Lung (tissue), 12 donors: Measurements from ENCODE around the gene SLC18A3. TPM values are rescaled to one million over a fixed set of nuclear protein-coding genes. Genes with fewer than 3 reads are reported as not detected.

Experiments
- ATAC-seq: fragments of 200-7000 bp; cut with Tn5 transposase; one replicate; pipeline ENCODE4 v1.9.1; 2020; ENCODE audit warnings: moderate number of reproducible peaks; ENCODE audit not compliant: insufficient read depth, low FRiP score
- DNase-seq, 3 donors: peaks; one replicate each; pipeline ENCODE4 v3.0.0-alpha.2; 2013 to 2017
- H3K27ac ChIP-seq, 2 donors: one replicate each; pipeline ENCODE4 v1.5.1; 2013; ENCODE audit warnings: mild to moderate bottlenecking in 2 of 2, moderate library complexity in 2 of 2, control low read depth in 1 of 2, inconsistent platforms in 1 of 2, low read depth in 1 of 2, low read length in 1 of 2
- H3K27me3 ChIP-seq, 3 donors: one replicate each; pipeline ENCODE4 v1.5.1; 2013; ENCODE audit warnings: low read length in 2 of 3; ENCODE audit not compliant: control insufficient read depth in 3 of 3, insufficient read depth in 3 of 3
- H3K36me3 ChIP-seq, 4 donors: one replicate each; pipeline ENCODE4 v1.5.1; 2013; ENCODE audit warnings: low read length in 4 of 4, mild to moderate bottlenecking in 1 of 4, moderate library complexity in 1 of 4; ENCODE audit not compliant: control insufficient read depth in 4 of 4, insufficient read depth in 4 of 4
- H3K4me1 ChIP-seq, 5 donors: one replicate each; pipeline ENCODE4 v1.5.1; 2013; ENCODE audit warnings: low read length in 5 of 5, mild to moderate bottlenecking in 2 of 5, moderate library complexity in 1 of 5; ENCODE audit not compliant: control insufficient read depth in 5 of 5, insufficient read depth in 5 of 5
- H3K4me3 ChIP-seq: one replicate; pipeline ENCODE4 v1.5.1; 2013; ENCODE audit warnings: mild to moderate bottlenecking, control low read depth, moderate library complexity
- H3K9ac ChIP-seq, 2 donors: one replicate each; pipeline ENCODE4 v1.5.1; 2013; ENCODE audit warnings: low read length in 2 of 2, control low read depth in 1 of 2; ENCODE audit not compliant: insufficient read depth in 1 of 2
- H3K9me3 ChIP-seq, 4 donors: one replicate each; pipeline ENCODE4 v1.5.1; 2013; ENCODE audit warnings: low read length in 3 of 4, mild to moderate bottlenecking in 1 of 4, moderate library complexity in 1 of 4; ENCODE audit not compliant: control insufficient read depth in 4 of 4, insufficient read depth in 3 of 4
- WGBS, 2 donors: extraction: QIAGEN DNeasy Blood & Tissue Kit; methylation state at CpG; one replicate each; pipeline ENCODE4 v1.1.7; 2013; 5-methylcytosine and 5-hydroxymethylcytosine counted together
- polyA plus RNA-seq, 2 donors: library from polyadenylated mRNA; stranded (reverse); fragments of 200-250 nt; gene quantifications; one replicate each; pipeline ENCODE4 v1.2.1, GENCODE V29; 2013
- total RNA-seq, 2 donors: library from RNA; depleted of rRNA in 1 of 2; stranded (reverse); fragments of >200 nt in 1 of 2; gene quantifications; one replicate each; pipeline ENCODE4 v1.2.1, GENCODE V29; 2014 to 2021
- TF ChIP-seq, protein P1 (sequence below): IDR thresholded peaks from 2 replicates; pipeline ENCODE4 v1.5.1; 2012; ENCODE audit warnings: mild to moderate bottlenecking; ENCODE audit errors: control extremely low read depth, extremely low read depth
- donor health status: control.
- donor health status: control.
- donor health status: Bipolar disorder and iron deficiency.
- donor health status: healthy.
- donor health status: DM: yes; HTN: yes; CAD: no.

SLC18A3 gene
- total and polyA plus RNA-seq, 4 donors, result not detected

- no peak overlapping the region for H3K27ac ChIP-seq
- H3K36me3 ChIP-seq, result no peaks in the 10 kb centered on the region
- TF ChIP-seq, protein P1, sequence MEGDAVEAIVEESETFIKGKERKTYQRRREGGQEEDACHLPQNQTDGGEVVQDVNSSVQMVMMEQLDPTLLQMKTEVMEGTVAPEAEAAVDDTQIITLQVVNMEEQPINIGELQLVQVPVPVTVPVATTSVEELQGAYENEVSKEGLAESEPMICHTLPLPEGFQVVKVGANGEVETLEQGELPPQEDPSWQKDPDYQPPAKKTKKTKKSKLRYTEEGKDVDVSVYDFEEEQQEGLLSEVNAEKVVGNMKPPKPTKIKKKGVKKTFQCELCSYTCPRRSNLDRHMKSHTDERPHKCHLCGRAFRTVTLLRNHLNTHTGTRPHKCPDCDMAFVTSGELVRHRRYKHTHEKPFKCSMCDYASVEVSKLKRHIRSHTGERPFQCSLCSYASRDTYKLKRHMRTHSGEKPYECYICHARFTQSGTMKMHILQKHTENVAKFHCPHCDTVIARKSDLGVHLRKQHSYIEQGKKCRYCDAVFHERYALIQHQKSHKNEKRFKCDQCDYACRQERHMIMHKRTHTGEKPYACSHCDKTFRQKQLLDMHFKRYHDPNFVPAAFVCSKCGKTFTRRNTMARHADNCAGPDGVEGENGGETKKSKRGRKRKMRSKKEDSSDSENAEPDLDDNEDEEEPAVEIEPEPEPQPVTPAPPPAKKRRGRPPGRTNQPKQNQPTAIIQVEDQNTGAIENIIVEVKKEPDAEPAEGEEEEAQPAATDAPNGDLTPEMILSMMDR, result no peak
- H3K9ac ChIP-seq, result no peak overlapping the region
- no peak for DNase-seq
- no peaks in the 10 kb centered on the region for H3K4me1 ChIP-seq
- H3K27me3 ChIP-seq, result peaks cover 0 to 13% (median 3%) of the 10 kb centered on the region in 3 donors
- 85 to 90% methylated on average over 5 of the region's 5 CpGs for WGBS, 2 donors
- no peak for ATAC-seq
- no peak overlapping the region for H3K4me3 ChIP-seq
- peaks cover 0 to 5% (median 0%) of the 10 kb centered on the region in 4 donors for H3K9me3 ChIP-seq
Observed at GRCh38 chr10:49643241-49644034, 33.3 kb downstream of the SLC18A3 start.

DNA sequence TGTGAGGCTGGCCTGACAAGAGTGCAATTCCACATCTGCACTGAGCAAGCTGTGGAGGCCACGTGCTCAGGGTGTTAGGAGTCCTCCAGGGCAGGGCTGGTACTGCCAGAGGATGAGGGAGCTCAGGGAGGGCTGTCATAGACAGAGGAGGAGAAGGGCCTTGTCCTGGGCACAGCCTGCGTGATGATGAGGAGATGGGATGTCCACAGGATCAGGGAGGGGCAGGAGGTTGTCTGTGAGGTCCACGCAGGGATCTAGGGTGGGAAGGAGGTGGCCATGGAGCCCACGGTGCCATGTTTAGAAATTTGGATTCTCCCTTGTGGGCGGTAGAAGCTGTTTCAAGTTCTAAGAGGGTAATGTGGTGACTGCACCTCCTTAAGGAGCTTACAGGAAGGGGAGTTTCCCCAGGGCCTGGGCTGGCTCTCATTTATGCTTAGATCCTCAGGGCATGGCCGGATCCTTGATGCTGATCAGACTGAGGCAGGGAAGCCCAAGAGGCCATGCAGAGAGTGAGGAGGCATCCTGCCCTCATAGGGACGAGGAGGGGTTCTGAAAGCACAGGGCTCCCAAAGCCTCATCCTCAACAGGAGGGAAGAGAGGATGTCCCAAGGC, 34.0 kb downstream of the SLC18A3 start:
- ATAC-seq, result no peak
- TF ChIP-seq, protein P1, result no peak
- Histone ChIP-seq H3K9me3 (peaks cover 0 to 5% (median 0%) of the 10 kb centered on the region in 4 donors), H3K4me1 (no peaks in the 10 kb centered on the region), H3K4me3 (no peak overlapping the region), H3K27ac (no peak overlapping the region), H3K27me3 (peaks cover 0 to 11% (median 3%) of the 10 kb centered on the region in 3 donors), H3K9ac (no peak overlapping the region), H3K36me3 (no peaks in the 10 kb centered on the region)
- DNase-seq, result no peak
- 78 to 83% methylated on average over 7 of the region's 7 CpGs for WGBS, 2 donors

DNA sequence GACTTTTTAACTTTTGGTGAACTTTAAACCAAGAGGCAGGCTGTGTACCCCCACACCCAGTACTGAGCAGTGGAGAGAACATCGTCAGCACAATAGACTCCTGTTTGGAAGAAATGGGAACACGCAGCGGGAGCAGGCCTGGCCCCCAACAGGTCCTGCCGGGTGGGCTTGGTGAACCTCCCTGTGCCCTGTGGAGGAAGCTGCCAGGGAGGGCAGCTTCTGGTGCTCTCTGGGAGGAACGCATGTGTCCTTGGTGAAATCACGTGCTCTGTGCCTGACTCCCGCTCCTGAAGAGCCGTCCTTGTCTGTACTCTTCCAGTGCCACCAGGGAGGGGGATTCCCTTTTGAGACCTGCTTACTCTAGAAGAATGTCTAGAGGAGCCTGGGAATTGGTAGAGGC, 35.3 kb downstream of the SLC18A3 start:
- 78 to 81% methylated on average over 8 of the region's 8 CpGs for WGBS, 2 donors
- no peak for ATAC-seq
- Histone ChIP-seq H3K9me3 (peaks cover 0 to 5% (median 0%) of the 10 kb centered on the region in 4 donors), H3K27me3 (peaks cover 0 to 2% (median 0%) of the 10 kb centered on the region in 3 donors), H3K4me1 (no peaks in the 10 kb centered on the region), H3K9ac (no peak overlapping the region), H3K36me3 (no peaks in the 10 kb centered on the region), H3K4me3 (no peak overlapping the region), H3K27ac (no peak overlapping the region)
- no peak for DNase-seq
- TF ChIP-seq, protein P1, result no peak
